ENCODE results near the gene MAP3K13.

The MAP3K13 gene, protein sequence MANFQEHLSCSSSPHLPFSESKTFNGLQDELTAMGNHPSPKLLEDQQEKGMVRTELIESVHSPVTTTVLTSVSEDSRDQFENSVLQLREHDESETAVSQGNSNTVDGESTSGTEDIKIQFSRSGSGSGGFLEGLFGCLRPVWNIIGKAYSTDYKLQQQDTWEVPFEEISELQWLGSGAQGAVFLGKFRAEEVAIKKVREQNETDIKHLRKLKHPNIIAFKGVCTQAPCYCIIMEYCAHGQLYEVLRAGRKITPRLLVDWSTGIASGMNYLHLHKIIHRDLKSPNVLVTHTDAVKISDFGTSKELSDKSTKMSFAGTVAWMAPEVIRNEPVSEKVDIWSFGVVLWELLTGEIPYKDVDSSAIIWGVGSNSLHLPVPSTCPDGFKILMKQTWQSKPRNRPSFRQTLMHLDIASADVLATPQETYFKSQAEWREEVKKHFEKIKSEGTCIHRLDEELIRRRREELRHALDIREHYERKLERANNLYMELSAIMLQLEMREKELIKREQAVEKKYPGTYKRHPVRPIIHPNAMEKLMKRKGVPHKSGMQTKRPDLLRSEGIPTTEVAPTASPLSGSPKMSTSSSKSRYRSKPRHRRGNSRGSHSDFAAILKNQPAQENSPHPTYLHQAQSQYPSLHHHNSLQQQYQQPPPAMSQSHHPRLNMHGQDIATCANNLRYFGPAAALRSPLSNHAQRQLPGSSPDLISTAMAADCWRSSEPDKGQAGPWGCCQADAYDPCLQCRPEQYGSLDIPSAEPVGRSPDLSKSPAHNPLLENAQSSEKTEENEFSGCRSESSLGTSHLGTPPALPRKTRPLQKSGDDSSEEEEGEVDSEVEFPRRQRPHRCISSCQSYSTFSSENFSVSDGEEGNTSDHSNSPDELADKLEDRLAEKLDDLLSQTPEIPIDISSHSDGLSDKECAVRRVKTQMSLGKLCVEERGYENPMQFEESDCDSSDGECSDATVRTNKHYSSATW

DNA sequence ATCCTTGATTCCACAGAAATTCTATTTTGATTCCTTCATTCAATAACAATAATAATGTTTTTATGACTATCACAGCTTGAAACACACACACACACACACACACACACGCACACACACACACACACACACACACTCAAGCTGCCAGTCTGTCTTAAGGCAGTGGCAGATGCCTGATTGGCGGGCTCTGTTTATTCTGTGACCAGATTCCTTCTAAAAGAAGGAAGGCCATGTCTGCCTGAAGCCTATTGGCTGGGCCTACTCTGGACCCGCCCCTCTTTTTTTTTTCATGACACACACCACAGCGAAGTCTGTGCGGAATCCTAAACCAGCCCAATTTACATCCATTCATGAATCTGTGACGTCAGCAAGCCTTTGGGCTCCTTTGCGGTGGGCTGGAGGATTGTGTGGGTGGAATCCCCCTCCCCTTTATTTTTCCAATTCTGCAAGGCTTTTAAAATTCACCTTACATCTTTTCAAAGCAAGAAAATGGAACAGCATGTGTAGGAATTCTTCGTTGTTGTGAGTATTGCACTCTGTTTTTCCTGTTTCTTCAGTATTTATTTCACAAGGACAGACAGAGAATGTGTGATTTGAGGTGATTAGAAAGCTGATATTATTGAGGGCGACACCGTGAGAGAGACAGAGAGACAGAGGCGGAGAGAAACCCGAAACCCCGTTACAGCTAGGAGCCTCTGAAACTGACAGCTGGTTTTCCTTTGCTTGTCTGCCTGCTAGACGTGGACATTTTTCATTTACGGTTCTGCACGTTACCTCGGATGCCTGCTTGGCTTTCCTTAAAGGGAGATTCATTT lies at the start of gene MAP3K13:
MAP3K13 (plus strand) TSS at position 287 of the 812 bp plus-strand sequence. CDS start 65,446 bp downstream, outside the sequence.
- peak; percentile 22 for DNase-seq (ENCODE audit: low spot score)

DNA sequence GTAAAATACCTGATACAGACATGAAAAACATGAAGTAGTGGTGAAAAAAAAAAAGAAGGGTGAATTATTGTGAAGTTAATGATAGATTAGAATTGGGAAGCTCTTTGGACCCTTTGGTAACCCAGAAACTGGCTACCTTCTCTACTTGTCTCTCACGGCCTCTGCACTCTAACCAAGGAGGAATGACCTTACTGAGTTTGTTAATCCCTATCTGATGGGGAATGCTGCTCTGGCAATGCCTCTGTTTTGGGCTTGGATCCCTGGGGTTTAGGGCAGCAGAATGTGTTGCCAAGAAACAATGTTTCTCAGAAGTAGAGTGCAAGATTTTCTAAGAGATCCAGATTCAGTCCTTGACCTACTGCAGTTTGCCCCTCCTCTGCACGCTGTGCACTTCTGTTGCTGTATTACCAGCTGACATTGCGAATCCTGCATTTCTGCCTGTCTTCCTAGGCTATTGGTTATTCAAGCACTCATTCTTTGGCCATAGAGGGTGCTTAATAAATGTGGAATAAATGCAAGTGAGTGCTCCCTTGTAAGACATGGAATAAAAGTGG lies 49.2 kb upstream of the MAP3K13 start:
- DNase-seq (ENCODE audit: low spot score) = no peak

DNA sequence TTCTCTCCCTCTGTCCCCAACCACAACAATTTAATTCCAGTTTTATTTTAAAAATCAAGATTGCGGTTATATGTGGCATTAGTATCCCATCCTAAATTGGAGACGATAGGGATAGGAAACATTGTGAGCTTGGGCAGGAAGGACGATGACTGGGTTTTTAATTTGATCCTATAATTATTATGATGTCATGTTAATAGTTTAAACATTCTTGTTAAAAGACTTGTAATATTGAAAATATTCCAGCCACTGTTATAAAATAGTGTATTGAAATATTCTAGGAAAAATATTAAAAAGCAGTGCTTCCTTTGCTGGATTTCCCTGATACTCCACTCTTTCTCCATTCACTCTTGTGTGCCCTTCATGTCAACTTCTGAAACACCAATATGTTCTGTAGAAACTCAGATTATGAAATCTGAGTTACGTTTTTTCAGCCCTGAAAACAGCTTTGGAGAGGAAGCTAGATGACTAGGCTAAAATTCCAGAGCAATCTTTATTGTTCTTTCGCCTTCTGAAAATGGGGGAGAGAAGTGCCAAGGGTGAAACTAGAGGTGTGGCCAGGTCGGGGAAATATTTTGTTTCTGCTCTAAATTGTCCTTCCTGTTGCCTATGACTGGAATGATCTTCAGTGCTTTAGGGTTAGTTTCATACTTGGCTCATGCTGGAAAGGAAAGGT lies 46.1 kb upstream of the MAP3K13 start:
- DNase-seq (ENCODE audit: low spot score) = no peak

DNA sequence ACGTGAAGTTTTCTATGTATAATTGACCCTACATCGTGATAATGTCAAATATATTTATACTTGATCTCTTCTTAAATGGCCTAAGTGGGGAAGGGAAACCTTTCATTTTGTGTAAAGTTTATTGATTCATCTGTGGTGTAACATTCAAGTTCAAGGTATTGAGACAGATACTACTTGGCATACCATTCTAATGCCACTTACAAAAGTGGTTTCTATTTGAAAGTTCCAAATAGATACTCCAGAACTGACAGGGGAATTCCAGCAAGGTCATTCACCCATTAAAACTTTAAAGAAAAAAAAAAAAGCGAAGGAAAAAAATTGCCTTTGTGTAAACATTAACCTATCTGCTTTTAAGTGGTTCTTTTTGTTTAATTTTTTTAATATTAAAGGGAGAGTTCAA lies 45.3 kb upstream of the MAP3K13 start:
- DNase-seq (ENCODE audit: low spot score) = peak; percentile 12

DNA sequence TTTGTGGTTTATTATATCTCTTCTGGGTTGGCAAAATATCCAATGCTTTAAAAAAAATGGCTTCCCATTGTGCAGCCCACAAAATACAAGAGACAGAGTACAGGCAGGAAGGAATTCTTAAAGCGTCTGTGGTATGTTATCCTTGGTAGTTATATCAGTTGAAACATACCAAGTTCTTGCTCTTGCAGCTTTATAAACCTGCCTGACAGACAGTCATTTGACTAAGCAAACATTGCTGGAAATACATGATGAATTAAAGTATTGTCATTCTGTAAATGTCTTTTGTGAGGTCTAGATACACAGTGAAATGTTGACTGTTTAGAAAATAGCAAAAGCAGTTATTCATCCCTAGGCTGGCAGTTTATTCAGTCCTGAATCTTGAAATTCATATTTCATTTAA lies 44.8 kb upstream of the MAP3K13 start:
- DNase-seq (ENCODE audit: low spot score) = peak; percentile 40

DNA sequence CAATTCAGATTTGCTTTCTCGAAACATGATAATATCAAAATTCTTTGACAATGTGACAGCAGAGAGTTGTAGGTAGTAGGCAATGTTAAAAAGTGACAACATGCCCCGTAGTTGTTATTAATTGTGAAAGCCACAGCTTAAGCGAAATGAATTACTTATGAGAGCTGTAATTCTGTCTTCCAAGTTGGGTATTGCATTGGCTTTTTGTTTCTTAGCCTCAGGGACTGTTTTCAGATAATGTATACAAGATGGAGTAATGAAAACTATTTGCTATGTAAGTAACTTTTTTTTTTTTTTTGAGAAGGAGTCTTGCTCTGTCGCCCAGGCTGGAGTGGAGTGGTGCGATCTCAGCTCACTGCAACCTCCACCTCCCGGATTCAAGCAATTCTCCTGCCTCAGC lies 43.1 kb upstream of the MAP3K13 start:
- DNase-seq (ENCODE audit: low spot score) = no peak

DNA sequence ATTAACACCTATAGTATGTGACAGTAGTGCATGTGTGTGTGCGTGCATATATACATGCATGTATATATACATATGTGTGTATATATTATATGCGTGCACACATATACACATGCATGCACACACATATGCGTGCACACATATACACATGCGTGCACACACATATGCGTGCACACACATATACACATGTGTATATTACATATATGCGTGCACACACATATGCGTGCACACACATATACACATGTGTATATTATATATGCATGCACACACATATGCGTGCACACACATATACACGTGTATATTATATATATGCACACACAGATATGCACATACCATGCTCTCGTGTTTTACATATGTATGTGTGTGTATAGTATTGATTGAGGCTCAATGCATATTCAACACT lies 42.0 kb upstream of the MAP3K13 start:
- DNase-seq (ENCODE audit: low spot score) = no peak

DNA sequence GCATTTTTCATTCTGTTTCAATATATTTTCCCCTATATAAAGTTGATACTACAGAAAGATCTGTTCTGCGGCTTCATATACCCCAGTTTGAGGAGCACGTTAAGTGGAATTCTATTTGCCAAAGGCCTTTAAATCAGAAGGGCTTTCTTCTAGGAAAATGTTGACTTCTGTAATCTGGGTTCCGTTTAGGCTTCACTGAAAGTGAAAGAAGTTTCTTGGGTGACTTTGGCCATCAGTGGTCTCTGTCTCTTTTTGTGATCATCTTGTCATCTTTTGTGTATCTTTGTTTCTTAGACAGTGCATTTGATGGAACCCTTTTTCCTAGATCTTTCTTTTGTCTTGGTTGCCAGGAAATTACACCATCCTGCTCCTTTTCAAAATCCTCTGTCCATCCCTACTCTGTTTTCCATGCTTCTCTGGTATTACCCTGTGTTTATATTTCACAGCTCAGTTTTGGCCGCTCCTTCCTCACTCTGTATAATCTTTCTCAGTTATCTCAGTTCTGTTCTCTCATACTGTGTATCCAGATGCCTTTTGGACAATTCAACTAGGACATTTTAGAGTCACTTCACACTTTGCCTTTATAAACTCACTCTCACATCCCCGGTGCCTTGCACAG lies 40.7 kb upstream of the MAP3K13 start:
- no peak for DNase-seq (ENCODE audit: low spot score)

DNA sequence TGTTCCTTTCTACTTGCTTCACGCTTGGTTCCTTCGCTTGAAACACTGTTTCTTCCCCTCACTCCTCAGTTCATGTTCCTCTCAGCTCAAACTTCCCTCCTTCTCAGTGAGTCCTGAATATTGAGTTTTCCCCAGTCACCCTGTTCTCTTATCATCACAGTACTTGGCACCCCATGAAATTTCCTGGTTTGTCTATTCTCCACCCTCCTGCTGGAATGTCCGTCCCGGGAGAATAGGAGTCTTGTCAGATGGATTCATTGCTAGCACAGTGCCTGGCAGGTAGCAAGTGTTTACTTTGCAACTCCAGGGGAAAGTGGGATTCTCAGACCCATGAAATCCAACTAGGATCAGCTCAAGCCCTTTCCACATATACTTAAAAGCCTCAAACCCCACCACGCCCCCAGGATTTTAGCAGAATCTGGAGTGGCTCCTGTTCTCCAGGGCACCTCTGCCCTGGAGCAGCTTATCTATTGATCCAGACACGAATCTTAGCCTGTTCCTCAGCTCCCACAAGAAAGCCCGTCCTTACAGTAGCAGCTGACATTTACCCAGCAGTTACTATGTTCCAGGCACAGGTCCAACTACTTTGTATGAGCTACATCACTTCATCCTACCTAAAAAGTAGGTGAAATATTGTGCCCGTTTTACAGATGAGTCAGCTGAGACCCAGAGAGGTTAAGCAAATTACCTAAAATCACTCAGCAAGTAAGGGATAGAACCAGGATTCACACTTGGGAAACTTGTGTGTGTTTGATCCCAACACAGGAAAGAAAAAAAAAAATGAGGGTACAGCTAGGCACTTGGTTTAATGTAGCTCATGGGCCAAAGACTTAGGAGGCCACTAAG lies 36.8 kb upstream of the MAP3K13 start:
- DNase-seq (ENCODE audit: low spot score) = no peak

DNA sequence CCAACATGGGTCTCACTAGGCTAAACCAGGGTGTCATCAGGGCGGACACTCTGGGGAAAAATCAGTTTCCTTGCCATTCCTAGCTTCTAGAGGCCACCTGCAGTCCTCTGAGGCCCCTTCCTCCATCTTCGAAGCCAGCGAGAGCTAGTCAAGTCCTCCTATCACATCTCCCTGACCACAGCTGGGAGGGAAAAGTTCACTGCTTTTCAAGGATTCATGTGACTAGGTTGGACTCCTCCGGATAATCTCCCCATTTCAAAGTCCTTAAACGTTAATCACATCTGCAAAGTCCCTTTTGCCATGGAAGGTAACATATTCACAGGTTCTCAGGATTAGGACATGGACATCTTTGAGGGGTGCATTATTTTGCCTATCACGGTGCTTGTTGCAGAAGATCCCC lies 35.9 kb upstream of the MAP3K13 start:
- DNase-seq (ENCODE audit: low spot score) = no peak

DNA sequence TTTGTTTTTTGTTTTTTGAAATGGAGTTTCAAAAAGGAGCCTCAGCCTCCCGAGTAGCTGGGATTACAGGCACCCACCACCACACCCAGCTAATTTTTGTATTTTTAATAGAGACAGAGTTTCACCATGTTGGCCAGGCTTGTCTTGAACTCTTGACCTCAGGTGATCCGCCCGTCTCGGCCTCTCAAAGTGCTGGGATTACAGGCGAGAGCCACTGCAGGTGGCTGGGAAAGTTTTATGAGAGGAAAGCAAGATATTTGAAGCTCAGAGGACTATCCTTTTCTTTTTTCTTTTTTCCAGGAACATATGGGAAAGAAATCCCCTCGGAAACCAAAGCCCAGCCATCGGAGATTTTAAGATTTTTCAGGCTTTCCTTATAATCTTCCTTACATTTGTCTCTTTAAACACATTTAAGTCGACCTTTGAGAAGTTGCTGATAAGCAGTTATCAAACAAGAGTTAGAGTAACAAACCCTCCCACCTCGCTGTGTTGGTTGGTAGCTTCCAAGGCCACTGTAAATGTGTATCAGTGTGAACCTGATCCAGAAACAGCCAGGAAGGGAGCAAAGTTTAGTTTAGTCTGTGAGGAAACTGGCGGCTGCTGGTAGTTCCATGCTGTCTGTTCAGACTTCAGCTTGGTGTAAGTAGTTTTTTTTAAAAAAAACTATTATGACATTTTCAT lies 34.5 kb upstream of the MAP3K13 start:
- no peak for DNase-seq (ENCODE audit: low spot score)

DNA sequence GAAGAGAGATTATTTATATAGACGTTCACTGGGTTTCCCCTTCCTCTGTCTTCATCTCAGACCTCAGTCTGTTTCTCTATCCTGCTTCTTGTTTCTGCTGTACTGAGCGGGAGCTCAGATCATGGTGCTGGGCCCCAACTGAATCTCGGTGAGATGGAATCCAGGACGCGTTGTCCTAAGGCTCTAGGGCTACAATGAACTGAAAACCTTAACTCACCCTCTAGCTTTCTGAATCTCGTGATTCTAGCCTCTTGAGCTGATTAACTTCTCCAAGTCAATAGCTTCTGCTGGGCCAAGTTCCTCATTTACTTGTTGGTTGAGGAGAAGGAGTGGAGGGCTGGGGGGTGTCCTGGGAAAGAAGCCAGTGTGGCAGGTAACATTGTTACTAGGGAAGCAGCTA lies 32.7 kb upstream of the MAP3K13 start:
- no peak for DNase-seq (ENCODE audit: low spot score)

DNA sequence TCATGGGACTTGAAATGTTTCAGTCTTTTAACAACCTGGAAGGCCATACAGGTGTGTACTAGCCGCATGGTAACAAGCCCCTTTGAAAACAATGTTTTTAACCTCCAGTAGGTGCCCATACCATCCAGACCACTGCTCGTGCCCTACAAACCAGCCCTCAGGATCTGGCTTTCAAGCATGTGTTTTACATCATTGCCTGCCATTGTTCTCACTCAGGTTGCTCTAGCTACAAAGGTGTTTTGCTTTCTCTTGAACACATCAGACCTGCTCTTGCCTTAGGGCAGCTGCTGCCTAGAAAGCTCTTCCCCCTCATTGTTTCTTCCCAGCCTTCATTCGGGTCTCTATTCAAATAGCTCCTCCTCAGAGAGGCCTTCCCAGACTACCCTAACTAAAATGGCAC lies 32.3 kb upstream of the MAP3K13 start:
- no peak for DNase-seq (ENCODE audit: low spot score)

DNA sequence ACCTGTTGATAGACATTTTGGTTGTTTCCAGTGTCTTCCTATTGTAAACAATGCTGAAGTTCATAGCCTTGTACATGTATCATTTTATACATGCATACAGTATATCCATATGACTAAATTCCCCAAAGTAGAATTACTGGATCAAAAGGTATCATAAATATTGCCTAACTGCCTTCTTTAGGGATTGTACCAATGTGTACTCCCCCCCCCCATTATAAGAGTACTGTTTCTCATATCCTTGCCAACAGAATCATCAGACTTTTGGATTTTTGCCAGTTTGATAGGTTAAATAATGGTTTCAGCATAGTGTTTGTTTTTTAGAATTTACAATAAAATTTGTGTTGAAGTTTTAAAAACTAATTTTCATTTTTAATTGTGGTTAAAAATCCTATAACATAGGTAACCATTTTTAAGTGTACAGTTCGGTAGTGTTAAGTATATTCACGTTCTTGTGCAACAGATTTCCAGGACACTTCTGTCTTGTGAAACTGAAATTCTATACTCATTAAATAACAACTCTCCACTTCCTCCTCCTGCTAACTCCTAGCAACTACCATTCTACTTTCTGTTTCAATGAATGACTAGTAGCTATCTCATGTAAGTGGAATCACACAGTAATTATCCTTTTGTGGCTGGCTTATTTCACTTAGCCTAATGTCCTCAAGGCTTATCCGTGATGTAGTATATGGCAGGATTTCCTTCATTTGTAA lies 30.8 kb upstream of the MAP3K13 start:
- DNase-seq (ENCODE audit: low spot score) = no peak

DNA sequence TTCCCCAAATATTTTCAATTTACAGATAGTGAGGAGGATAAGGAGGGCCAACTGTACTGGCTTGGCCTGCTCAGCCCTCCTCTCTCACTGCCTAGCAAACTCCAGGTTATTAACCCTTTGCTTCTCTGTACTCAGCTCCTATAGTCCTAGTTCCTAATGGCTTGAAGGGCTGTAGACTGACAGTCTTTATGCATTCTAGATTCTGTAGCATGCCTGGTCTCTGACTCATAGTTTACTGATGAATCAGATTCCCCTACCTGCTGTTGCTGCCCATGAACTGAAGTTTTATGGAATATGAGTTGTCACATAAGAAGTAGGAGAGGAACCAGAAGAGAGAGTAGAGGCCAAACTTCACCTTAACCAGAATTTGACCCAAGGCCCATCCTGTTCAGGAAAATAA lies 27.1 kb upstream of the MAP3K13 start:
- DNase-seq (ENCODE audit: low spot score) = peak; percentile 86

DNA sequence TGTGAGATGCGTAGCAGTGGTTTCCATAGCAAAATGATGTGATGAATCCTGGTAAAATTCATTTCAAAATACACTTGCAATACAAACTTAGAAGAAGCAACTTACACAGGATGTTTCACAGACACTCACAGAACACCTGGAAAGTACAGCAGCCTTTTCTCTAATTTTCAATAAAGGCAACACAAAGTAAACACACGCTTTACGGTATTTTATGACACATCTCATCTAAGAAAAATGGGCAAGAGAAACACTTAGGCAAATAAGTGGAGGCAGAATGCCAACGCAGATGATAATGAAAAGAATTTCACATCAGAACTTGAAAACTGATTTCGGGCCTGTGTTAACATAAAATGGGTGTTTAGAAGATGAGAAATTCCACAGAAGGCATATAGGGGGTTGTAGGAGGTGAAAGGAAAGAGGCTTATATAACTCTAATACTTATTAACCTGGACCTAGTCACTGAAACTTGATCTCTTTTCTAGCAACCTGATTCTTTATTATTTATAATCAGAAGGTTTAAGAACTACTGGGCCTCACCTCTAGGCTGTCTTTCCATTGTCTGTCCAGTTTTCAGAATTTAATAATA lies 25.6 kb upstream of the MAP3K13 start:
- no peak for DNase-seq (ENCODE audit: low spot score)

DNA sequence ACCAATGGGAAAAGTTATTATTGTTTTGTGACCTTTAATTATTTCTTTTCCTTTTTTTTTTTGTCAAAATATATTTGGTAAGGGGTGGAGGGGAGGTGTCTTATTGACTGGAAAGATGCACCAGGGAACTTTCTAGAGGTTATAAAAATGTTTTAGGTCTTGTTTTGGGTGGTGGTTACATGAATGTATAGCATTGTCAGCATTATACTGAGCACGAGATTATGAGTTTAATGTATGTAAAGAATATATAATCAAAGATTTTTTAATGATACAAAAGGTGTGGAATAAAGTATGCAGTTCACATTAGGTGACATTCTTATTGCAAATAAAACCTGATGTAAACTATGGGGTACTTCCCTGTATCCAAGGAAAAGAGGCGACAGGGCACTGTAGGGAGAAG lies 23.0 kb upstream of the MAP3K13 start:
- DNase-seq (ENCODE audit: low spot score) = no peak

DNA sequence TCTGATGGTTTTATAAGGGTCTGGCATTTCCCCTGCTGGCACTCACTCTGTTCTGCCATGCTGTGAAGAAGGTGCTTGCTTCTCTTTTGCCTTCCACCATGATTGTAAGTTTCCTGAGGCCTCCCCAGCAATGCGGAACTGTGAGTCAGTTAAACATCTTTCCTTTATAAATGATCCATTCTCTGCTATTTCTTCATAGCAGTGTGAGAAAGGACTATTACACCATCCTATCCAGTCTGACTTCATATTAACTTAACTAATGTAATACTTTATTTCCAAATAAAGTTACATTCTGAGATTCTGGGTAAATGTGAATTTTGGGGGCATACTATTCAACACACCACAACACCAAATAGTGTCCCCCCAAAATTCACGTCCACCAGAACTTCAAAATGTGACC lies 22.2 kb upstream of the MAP3K13 start:
- no peak for DNase-seq (ENCODE audit: low spot score)

All from SW480 (cell line).